NB4 (cell line): Measurements from ENCODE around the gene INSC.

ENCODE experiments used
- DNase-seq: peaks from one replicate; pipeline ENCODE4 v3.0.0; 2010; ENCODE audit warnings: low read depth
- H3K4me3 ChIP-seq: one replicate; pipeline ENCODE4 v1.5.1; 2011; ENCODE audit warnings: mild to moderate bottlenecking, low read depth, low read length, moderate library complexity
- MYC ChIP-seq: IDR thresholded peaks from 2 replicates; pipeline ENCODE4 v1.6.1; 2011; ENCODE audit warnings: low read depth, low read length
- POLR2A ChIP-seq: IDR thresholded peaks from 2 replicates; pipeline ENCODE4 v1.6.1; 2011; ENCODE audit warnings: mild to moderate bottlenecking; ENCODE audit not compliant: insufficient read length; ENCODE audit errors: extremely low read depth
- TF ChIP-seq, protein P1 (sequence below): IDR thresholded peaks from 2 replicates; pipeline ENCODE4 v1.6.1; 2011; ENCODE audit warnings: low read depth, low read length
- TF ChIP-seq, protein P2 (sequence below): IDR thresholded peaks from one replicate; pipeline ENCODE4 v1.5.1; 2012; ENCODE audit warnings: low read depth, low read length

INSC gene

DNA sequence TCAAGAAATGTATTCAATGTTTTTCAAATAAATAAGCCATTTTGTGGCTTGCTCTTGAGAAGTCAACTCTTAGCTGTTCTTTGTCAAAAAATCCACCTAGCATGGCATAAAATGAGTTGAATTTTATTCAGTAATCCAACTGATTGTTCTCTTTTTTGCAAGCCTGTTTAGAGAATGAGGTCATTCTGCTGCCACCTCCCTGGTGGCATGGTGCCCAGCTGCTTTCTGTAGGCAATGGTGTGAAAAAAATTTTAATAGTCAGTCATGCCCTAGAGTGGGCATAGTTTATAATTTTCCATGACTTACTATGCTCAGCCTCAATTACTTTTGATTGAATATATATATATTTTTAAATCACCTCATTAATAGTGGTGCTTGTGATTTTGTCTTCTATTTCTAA lies 177.2 kb downstream of the INSC start:
- H3K4me3 ChIP-seq, result no peak overlapping the region
- no peak for DNase-seq
- no peak for TF ChIP-seq POLR2A
- TF ChIP-seq, protein P1, sequence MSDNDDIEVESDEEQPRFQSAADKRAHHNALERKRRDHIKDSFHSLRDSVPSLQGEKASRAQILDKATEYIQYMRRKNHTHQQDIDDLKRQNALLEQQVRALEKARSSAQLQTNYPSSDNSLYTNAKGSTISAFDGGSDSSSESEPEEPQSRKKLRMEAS, result no peak
- TF ChIP-seq, protein P2, sequence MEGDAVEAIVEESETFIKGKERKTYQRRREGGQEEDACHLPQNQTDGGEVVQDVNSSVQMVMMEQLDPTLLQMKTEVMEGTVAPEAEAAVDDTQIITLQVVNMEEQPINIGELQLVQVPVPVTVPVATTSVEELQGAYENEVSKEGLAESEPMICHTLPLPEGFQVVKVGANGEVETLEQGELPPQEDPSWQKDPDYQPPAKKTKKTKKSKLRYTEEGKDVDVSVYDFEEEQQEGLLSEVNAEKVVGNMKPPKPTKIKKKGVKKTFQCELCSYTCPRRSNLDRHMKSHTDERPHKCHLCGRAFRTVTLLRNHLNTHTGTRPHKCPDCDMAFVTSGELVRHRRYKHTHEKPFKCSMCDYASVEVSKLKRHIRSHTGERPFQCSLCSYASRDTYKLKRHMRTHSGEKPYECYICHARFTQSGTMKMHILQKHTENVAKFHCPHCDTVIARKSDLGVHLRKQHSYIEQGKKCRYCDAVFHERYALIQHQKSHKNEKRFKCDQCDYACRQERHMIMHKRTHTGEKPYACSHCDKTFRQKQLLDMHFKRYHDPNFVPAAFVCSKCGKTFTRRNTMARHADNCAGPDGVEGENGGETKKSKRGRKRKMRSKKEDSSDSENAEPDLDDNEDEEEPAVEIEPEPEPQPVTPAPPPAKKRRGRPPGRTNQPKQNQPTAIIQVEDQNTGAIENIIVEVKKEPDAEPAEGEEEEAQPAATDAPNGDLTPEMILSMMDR, result no peak
- TF ChIP-seq MYC, result no peak

DNA sequence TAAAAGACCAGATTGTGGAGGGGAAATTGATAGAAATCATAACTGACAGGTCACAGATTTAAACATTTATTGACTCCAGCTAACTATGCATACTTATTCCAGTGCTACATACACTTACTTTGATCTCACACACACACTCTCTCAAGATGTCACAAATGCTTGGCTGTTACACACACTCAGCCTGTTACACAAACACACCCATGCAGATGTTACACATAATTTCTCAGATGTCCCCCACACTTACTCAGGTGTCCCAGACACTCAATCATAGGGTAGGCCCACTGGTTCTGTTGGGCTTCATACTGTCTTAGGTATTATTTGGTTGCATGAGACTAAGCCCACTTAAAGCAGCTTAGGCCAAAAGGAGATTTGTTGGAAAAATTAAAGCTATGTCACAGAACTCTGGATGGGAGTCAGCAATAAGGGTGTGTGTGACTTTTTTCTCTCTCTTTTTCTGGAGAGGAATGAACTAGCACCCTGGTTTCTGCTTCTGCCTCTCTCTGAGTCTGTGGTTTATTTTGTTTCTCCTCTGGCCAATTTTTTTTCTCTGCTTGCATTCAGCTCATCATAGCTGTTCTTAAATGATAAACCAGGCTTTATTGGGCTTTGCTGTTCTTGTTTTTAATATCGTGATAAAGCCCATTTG lies 179.4 kb downstream of the INSC start:
- TF ChIP-seq MYC (no peak), POLR2A (no peak)
- TF ChIP-seq, protein P2, result no peak
- TF ChIP-seq, protein P1, result no peak
- no peak for DNase-seq
- H3K4me3 ChIP-seq, result no peak overlapping the region

DNA sequence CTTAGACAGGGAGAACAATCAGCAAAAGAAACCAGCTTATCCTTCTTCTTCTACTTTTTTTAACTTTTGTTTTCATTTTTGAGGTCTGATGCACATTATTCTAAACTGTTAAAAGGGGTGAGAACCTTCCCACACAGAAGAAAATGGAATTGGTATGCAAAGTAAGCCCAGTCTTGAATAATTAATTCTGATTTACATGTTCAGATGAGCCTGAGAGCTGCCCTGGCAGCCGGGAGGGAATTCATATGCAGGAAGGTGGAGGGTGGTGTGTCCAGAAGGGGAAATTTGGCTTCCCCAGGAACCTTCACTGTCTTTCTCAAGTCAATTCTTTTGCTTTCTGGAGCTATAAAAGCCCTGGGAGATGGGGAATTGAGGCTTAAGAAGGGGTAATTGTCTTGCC lies 181.0 kb downstream of the INSC start:
- no peak overlapping the region for H3K4me3 ChIP-seq
- TF ChIP-seq POLR2A, result no peak
- TF ChIP-seq, protein P1, result no peak
- TF ChIP-seq, protein P2, result no peak
- no peak for TF ChIP-seq MYC
- no peak for DNase-seq
